Measurements from ENCODE around the gene NOX4.
"Not testable (repeated sequence)": the region's sequence is repeated elsewhere in the genome, so short reads cannot be mapped to it uniquely, and the experiment has no call there.

The NOX4 gene

DNA sequence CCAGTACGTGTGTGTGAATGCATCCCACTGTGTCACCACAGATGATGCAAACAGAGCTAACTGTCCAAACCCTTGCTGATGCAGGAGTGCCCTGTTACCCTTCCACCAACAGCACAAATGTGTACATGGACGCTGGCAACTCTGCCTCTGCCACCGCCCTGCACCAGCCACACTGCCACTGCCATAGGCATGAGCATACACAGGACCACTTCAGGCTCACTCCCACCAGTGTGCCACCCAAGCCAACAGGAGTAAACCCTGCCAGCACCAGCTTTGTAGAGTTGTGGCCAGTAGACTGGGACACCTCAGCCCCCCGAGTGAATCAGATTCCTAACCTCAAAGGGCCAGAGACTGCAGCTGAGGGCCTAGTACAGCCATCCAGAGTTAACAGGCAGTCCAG, 34.0 kb downstream of the NOX4 start:
- FAIRE-seq: no peak

DNA sequence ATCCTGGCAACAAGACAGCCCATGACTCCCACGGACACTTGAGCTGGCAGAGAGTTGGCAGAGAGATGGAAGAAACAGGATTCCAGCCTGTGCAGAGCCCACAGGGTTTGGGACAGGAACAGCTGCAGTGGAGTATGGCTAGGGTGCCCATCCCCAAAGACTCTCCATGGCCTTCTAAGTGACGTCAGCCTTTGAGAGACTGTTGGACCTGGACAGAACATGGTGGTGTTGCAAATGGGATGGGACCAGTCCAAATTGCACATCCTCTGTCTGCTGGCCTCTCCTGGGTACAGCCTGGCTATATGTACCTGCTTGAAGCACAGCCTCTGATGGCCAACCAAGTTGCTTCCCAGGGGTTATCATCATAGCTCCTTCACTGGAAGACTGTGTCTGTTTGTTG, 34.5 kb downstream of the NOX4 start:
- FAIRE-seq: no peak

DNA sequence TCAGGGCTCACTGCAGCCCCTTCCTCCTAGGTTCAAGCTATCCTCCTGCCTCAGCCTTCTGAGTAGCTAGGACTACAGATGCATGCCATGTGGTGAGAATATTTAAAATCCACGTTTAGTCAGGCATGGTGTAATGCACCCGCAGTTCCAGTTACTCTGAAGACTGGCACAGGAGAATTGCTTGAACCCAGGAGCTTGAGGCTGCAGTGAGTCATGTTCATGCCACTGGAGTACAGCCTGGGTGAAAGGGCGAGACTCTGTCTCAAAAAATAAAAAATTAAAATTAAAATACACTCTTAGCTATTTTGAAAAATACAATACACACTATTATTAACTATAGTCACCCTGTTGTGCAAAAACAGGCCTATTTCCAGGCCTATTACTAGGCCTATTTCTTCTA, 38.4 kb downstream of the NOX4 start:
- FAIRE-seq: no peak

DNA sequence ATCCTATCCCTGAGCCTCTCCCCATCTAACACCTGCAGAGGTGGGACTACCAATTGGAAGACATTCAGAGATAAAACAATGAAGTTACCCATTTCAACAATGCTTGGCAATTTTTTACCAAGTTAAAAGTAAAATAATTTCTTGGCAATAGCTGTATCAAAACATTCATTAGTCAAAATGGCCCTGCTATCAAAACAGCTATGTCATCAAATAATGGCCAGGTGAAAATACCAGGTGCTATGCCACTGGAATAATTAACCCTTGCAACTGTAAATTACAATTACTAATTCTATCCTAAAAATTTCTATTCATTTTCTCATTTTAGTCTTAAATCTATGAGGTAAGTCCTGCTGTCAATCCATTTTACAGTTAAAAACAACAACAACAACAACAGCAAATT, 43.3 kb downstream of the NOX4 start:
- FAIRE-seq: no peak

DNA sequence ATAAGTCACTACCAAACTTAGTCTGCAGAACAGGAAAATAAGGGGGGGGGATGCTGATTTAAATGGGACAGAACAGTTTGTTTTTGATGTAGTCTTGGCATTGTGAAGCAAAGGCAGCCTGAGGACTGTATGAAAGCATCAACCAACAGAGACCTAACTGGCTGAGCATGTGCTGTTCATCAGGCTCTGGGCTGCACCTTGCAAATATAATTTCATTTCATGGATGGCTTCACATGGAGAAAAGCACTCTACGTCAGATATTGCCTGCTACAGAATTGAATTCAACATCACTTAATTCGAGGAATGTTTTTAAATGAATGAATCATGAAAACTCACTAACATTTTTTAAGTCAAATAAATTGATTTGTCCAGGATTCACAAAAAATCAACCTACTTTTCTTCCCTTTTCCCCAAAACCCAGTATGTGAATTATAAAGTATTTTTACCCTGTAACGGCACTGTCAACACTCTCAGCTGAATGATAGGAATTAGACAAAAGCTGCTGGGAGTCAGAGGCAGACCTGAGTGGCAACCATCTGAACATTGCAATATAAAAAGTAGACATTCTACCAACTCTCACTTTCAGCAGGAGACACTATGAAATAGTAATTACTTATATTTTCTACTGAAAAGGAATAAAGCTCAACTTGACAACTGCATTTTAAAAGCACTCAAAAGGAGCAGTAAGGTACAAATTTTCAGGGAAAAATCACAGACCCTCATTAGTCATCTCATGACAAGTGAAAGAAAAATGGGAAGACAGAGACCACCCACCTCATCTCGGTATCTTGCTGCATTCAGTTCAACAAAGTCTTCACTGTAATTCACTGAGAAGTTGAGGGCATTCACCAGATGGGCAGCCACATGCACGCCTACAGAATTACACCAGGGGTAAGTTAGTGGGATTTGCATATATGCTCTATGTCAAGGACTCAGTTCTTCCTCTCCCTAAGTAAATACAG, 47.5 kb downstream of the NOX4 start:
- FAIRE-seq: no peak

DNA sequence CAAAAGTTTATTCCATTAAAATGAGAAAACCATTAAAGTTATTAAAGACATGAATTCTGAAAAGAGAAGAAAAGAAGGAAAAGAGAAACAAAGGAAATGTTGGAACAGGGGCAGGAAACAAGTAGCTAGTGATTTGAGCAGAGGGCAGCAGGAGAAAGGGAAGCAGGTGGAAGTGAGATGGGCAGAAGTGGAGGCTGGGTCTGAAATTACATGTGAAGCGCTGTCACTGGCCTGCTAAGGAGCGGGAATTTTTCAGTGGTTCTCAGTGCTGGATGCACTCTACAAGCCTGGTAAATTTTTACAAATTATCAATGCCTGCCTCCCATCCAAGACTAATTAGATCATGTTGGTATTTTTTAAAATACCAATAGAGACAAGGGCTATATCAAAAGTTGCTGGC, 48.4 kb downstream of the NOX4 start:
- no peak for FAIRE-seq

DNA sequence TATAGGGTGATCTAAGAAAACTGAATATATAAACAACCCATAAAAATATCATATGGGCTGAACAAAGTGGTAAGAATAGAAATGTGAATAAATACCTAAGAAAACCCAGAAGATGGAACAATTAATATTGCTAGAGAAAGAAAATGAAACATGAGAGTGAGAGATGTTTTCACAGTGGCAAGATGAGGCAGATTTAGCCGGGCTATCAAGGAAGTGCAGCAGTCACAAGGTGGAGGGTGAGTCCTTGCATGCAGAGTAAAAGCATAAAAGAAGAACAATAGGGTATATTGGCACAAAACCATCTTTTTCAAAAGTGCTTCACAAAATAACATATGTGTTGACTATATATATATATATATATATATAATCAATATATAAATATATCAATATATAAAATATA, 49.6 kb downstream of the NOX4 start:
- no peak for FAIRE-seq

DNA sequence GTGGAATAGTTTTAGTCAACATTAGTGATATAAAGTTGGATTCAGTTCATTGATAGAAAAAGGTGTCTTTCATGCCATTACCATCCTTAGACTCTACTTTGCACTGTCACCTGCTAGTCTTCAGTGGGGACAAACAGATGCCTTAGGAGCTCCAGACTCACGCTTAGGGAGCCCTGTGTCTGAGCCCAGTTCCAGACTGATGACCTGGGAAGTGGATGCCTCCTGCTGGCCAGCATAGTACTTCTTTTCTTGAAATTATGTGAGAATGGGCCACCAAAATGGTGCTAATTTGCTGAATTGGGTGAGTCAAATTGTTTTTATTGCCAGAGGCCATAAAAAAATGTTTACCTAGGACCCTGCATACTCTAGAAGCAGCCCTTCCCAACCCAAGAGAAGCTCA, 53.9 kb downstream of the NOX4 start:
- no peak for FAIRE-seq

DNA sequence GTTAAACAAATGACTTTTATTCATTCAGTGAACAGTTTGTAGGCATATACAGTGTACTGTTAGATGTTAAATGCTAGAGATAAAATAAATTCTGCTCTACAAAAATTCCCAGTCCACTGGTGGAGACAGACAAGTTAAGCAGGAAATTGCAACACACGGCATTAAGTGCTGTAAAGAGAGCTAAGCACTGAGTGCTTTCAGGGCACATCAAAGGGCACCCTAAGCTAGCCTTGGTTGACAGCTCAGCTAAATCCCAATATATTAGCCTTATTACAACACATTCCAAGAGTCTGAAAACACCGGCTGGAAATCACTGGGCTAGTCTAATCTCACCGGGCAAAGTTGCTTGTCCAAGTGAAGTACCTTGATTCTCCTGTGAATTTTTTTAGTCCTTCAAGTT, 55.1 kb downstream of the NOX4 start:
- no peak for FAIRE-seq

DNA sequence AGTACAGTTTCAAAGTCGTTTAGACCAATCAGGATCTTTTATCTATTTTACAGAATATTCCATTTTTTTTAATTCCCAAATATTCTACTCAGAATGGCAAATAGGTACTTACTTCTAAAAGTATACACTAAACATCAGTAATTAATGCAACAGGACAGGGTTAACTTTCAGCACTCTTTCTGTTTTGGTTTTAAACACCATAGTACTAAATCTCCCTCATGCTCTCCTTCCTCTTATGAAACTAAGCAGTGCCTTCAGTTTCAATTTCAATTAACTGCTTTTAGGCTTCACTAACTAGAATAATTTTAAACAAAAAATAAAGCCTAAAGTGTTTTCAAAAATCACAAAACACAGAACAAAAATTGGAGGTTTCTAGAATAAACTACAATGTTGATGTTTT, 57.9 kb downstream of the NOX4 start:
- FAIRE-seq: no peak

DNA sequence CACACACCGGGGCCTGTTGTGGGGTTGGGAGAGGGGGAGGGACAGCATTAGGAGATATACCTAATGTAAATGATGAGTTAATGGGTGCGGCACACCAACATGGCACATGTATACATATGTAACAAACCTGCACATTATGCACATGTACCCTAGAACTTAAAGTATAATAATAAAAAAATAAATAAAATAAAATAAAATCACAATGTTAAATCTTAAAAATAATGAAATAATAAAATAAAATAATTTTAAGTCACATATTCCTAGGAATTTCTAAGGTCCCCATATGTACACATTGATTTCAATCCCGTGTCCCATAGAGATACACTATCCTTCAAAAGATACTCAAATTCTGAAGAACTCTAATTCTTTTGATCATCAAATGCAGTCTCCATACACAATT, 59.0 kb downstream of the NOX4 start:
- FAIRE-seq: not testable (repeated sequence)

DNA sequence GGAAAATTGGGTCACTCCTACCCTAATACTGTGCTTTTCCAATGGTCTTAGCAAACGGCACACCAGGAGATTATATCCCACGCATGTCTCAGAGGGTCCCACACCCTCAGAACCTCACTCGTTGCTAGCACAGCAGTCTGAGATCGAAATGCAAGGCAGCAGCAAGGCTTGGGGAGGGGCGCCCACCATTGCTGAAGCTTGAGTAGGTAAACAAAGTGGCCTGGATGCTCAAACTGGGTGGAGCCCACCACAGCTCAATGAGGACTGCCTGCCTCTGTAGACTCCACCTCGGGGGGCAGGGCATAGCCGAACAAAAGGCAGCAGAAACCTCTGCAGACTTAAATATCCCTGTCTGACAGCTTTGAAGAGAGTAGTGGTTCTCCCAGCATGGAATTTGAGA, 64.7 kb downstream of the NOX4 start:
- not testable (repeated sequence) for FAIRE-seq

DNA sequence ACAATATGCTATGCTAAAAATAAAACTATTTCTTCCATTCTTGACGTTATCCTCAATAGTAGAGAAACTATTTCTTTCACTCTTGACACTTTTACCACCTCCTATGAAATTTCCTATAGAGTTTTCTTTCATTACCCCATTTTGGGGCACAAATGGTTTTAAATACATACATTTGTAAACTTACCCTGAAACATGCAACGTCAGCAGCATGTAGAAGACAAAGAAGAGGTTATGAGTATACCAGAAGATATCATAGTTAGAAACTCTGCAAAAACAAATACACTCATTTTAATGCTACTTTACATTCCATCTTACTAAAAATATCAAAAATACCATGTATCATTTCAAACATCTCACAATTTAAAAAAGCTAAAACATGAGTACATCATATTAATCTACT, 69.5 kb downstream of the NOX4 start:
- no peak for FAIRE-seq

DNA sequence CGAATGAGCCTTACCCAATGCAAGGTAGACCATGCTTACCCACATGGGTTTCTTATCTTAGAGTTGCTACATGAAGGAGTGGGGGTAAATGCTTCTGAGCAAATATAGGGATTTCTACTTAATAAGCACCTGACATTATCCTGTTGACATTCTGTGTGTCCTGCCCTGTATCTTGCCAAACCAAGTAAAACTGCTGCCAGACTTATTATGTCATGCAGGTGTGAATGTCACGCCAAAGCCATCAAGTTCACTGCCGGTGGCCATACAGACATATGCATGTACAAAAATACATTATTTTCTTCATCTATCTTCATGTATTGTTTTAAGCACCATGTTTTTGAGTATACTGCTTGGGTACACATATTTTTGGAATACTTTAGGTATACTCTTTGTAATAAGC, 70.2 kb downstream of the NOX4 start:
- FAIRE-seq: no peak

DNA sequence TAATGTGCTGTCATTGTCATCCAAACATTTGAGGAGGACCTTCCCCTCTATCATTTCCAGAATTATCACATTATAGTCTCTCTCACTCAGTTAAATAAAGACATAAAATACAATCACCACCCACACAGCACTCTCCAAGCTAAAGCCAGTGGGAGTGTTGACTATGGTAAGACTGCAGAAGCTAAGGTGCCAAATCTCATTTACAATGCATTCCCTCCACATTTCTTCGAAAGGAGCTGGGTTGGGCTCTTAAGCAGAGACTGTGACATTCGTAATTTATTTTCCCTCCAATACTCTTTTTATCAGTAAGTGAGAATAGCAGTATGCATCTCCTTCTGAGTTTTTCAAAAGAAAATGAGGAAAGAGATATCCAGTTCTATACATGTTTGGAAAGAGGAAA, 74.2 kb downstream of the NOX4 start:
- FAIRE-seq: no peak

DNA sequence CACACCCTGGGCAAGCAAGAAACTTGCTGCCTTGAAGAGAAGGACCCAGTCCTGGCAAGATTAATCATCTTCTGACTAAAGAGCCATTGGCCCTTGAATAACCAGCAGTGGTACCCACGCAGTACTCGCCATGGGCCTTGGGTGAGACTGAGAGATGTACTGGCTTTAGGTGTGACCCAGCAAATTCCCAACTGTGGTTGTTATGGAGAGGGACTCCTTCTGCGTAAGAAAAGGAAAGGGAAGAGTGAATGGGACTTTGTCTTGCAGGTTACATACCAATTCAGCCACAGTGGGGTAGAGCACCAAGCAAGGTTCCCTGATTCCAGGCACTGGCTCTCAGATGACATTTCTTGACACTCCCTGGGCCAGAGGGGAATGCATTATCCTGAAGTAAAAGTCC, 80.1 kb downstream of the NOX4 start:
- not testable (repeated sequence) for FAIRE-seq

DNA sequence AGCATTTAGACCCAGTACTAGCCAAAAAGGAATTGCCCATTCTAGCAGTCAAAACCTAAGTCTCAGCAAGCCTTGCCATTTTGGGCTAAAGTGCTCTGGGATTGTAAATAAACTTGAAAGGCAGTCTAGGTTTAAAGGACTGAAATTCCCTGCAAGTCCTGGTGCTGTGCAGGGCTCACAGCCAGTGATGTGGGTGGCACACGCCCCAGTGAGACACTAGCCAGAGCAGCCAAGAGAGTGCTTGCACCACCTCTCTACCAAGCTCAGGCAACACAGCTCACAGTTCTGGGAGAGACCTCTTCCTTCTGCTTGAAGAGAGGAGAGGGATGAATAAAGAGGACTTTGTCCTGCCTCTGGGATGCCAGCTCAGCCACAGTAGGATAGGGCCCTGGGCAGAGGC, 80.5 kb downstream of the NOX4 start:
- FAIRE-seq: not testable (repeated sequence)

DNA sequence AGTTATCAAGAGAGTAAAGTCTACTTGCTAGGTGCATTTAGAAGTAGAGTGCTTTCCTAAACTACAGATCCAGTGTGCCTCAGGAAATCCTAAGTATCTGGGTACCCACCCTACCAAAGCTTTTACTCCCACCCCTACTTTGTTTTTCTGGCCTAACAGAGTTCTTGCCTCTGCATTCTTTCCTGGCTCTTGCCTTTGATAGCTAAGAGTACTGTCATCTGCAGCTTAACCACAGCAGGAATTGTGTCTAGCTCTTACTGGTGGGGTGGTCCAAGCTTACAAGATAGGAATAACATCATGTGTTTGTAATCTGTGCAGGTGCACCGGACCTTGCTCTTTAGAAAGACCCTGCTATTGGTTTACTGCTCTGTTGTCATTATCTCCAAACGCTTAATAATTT, 82.7 kb downstream of the NOX4 start:
- FAIRE-seq: not testable (repeated sequence)

DNA sequence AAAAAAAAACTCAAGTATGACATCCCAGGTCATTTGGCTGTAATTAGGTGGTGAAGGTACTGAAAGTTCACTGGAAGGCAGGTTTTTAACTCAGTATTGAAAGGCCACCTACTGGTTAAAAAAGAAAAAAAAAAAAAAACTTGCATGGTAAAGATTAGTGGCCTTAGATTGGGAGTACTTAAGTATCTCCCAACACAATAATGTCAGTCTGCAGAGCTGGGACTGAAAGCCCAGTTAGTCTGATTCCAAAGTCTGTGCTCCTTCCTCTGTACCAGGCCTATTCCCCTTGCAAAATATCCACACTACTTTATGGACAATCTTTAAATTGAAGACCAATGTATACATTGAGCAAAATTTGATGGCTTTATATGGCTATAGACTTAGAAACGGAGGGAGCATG, 85.5 kb downstream of the NOX4 start:
- FAIRE-seq: no peak

DNA sequence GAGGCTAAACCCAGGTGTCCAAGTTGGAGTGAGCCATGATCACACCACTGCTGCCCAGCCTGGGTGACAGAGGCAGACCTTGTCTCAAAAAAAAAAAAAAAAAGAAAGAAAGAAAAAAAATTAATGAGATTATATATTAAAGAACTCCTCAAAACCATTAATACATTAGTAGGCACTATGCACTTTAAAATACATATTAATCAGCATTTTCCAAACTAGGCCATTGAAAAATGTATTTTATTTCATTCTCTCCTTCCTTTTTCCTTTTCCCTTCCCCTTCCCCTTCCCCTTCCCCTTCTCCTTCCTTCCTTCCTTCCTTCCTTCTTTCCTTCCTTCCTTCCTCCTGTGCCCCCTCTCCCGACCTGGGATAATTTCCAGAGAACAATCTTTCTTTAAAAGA, 99.5 kb downstream of the NOX4 start:
- not testable (repeated sequence) for FAIRE-seq

DNA sequence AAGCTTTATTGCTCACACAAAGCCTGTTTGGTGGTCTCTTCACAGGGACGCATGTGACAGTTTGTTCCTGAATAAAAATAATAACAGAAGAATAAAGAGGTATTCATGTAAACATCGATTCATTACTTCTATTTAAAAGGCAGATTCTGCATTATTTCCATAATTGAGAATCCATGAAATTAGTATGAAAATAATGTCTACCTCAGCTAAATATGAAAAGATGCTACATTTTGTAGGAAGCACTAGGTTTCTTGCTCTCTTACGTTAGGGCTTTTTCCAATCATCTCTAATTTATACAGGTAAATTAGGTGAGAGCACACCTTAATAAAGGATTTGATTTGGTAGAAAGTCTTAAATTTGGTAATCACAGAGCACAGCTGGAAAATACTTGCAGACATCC, 103.7 kb downstream of the NOX4 start:
- not testable (repeated sequence) for FAIRE-seq

DNA sequence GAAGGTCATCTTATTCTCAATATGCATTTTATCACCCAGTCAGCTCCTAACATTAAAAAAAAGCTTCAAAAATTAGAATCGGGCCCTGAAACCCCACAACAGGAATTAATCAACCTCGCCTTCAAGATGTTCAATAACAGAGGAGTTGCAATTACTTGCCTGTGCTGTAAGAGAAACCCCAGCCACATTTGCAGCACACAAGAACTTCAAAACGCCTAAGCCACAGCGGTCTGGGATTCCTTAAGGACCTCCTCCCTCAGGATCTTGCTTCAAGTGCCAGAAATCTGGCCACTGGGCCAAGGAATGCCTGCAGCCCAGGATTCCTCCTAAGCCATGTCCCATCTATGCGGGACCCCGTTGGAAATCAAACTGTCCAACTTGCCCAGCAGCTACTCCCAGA, 108.2 kb downstream of the NOX4 start:
- FAIRE-seq: not testable (repeated sequence)

DNA sequence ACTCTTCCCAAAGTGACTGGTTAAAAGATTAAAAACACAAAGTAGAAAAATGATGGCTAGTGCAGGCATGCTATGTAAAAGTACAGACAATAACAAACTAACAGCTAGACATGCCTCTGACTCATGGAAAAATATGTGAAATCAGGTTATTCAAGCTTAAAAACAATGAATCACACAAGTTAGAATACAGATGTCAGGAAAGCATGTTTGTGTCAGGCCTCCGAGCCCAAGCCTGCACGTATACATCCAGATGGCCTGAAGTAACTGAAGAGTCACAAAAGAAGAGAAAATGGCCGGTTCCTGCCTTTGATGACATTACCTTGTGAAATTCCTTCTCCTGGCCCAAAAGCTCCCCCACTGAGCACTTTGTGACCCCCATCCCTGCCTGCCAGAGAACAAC, 110.1 kb downstream of the NOX4 start:
- no peak for FAIRE-seq

DNA sequence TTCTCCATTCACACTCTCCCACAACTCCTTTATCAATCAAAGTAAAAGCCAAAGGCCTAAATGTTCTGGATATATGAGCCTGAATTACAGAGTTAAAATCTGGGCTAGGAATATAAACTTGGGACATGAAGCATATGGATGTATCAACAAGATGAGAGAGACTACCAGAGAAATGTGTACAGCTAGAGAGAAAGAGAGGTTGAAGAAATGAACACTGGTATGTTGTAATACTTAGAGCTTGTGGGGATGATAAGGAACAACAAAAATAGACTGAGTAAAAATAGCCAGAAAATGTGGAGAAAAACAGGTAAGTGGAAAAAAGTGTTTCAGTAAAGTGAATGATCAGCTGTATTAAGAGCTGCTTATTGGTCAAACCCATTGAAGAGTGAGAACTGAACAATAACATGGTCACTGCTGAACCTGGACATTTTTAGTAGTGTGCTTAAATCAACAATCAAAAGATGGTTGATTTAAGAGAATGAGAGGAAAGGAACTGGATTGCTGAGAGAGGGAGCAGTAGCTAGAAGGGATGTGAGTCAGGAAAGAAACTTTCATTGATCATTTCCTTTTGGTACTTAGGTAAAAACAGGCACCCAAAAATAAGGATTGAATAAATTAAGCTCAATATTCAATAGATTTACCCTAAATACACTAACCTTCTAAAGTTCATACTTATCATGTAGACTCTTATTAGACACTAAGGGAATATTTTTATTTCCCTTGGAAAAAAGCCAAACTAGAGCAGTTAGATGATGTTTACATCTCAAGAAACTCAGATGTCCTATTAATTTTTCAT, 111.0 kb downstream of the NOX4 start:
- not testable (repeated sequence) for FAIRE-seq
